HepG2 (cell line): ENCODE results near the gene KLRC4. TPM values are rescaled to one million over a fixed set of nuclear protein-coding genes. Genes with fewer than 3 reads are reported as not detected.
A peak's percentile ranks its signal among the peaks of the same experiment; 100 is the strongest.

ENCODE experiments used
- CBX1 ChIP-seq: IDR thresholded peaks from one replicate; pipeline ENCODE4 v1.6.1; 2016; ENCODE audit warnings: antibody characterized with exemption, low read depth
- DMAP1 ChIP-seq: IDR thresholded peaks from 2 replicates; pipeline ENCODE4 v1.6.1; 2016
- DNMT3B ChIP-seq: conservative IDR thresholded peaks from 2 replicates; pipeline ENCODE4 v1.6.1; 2016; ENCODE audit warnings: missing biosample characterization, control low read depth
- EP300 ChIP-seq, 3 experiments: sonication (generic) in 1 of 3; formaldehyde crosslinking in 1 of 3; IDR thresholded peaks; 2 replicates each; pipeline versions ENCODE4 v1.5.1 to v1.6.1; 2011 to 2020; ENCODE audit warnings: low read depth in 2 of 3, low read length in 2 of 3, borderline replicate concordance in 1 of 3, improper control_type of control experiment in 1 of 3, mild to moderate bottlenecking in 1 of 3, missing genetic modification reagents in 1 of 3, moderate library complexity in 1 of 3
- FOXK1 ChIP-seq: sonication (generic); formaldehyde crosslinking; IDR thresholded peaks from 2 replicates; pipeline ENCODE4 v1.4.0; 2020; ENCODE audit warnings: low read depth, missing genetic modification reagents, borderline replicate concordance
- KDM1A ChIP-seq: IDR thresholded peaks from 2 replicates; pipeline ENCODE4 v1.6.1; 2016; ENCODE audit warnings: missing compliant biosample characterization
- MAFF ChIP-seq: IDR thresholded peaks from 2 replicates; pipeline ENCODE4 v1.6.1; 2011; ENCODE audit warnings: low read depth, low read length, improper control_type of control experiment
- MED1 ChIP-seq: sonication (generic); formaldehyde crosslinking; IDR thresholded peaks from 2 replicates; pipeline ENCODE4 v1.4.0; 2020; ENCODE audit warnings: missing genetic modification reagents
- NONO ChIP-seq, 2 experiments: fragments of 450-650 bp in 1 of 2; sonication (generic) in 1 of 2; formaldehyde crosslinking in 1 of 2; IDR thresholded peaks in 1 of 2; conservative IDR thresholded peaks in 1 of 2; 2 replicates each; pipeline versions ENCODE4 v1.6.1 to v1.8.0; 2017 to 2022; ENCODE audit warnings: mild to moderate bottlenecking in 1 of 2, missing genetic modification reagents in 1 of 2, moderate library complexity in 1 of 2
- NR3C1 ChIP-seq: sonication (generic); formaldehyde crosslinking; IDR thresholded peaks from 2 replicates; pipeline ENCODE4 v1.4.0; 2020; ENCODE audit warnings: missing genetic modification reagents
- RXRA ChIP-seq: sonication (generic); formaldehyde crosslinking; IDR thresholded peaks from 2 replicates; pipeline ENCODE4 v1.5.1; 2020; ENCODE audit warnings: missing genetic modification reagents
- TEAD3 ChIP-seq: optimal IDR thresholded peaks from 2 replicates; pipeline ENCODE3; 2016; ENCODE audit warnings: borderline replicate concordance
- THYN1 ChIP-seq: sonication (generic); formaldehyde crosslinking; IDR thresholded peaks from 2 replicates; pipeline ENCODE4 v1.8.1; 2023; ENCODE audit warnings: low read depth, mild to moderate bottlenecking, moderate library complexity, missing genetic modification reagents, borderline replicate concordance
- YEATS2 ChIP-seq: sonication (generic); formaldehyde crosslinking; IDR thresholded peaks from 2 replicates; pipeline ENCODE4 v1.4.0; 2020; ENCODE audit warnings: missing genetic modification reagents, borderline replicate concordance
- ZBTB38 ChIP-seq: sonication (generic); formaldehyde crosslinking; IDR thresholded peaks from 2 replicates; pipeline ENCODE4 v1.5.1; 2020; ENCODE audit warnings: mild to moderate bottlenecking, missing genetic modification reagents
- ZFP82 ChIP-seq: sonication (generic); formaldehyde crosslinking; IDR thresholded peaks from 2 replicates; pipeline ENCODE4 v1.5.1; 2020; ENCODE audit warnings: mild to moderate bottlenecking, missing genetic modification reagents, borderline replicate concordance
- ZNF121 ChIP-seq: sonication (generic); formaldehyde crosslinking; IDR thresholded peaks from 2 replicates; pipeline ENCODE4 v1.5.0; 2020; ENCODE audit warnings: mild to moderate bottlenecking, missing genetic modification reagents
- ZNF136 ChIP-seq: sonication (generic); formaldehyde crosslinking; IDR thresholded peaks from 2 replicates; pipeline ENCODE4 v1.8.1; 2022; ENCODE audit warnings: low read depth, mild to moderate bottlenecking, moderate library complexity, missing genetic modification reagents
- ZNF263 ChIP-seq: sonication (generic); formaldehyde crosslinking; IDR thresholded peaks from 2 replicates; pipeline ENCODE4 v1.4.0; 2020; ENCODE audit warnings: missing genetic modification reagents
- ZNF530 ChIP-seq: sonication (generic); formaldehyde crosslinking; IDR thresholded peaks from 2 replicates; pipeline ENCODE4 v1.5.0; 2020; ENCODE audit warnings: low read depth, mild to moderate bottlenecking, missing genetic modification reagents
- ZNF558 ChIP-seq: sonication (generic); formaldehyde crosslinking; IDR thresholded peaks from 2 replicates; pipeline ENCODE4 v1.9.0; 2022; ENCODE audit warnings: mild to moderate bottlenecking, missing genetic modification reagents, borderline replicate concordance
- ZNF569 ChIP-seq: sonication (generic); formaldehyde crosslinking; IDR thresholded peaks from 2 replicates; pipeline ENCODE4 v1.5.0; 2020; ENCODE audit warnings: mild to moderate bottlenecking, missing genetic modification reagents, moderate library complexity, borderline replicate concordance
- ZNF674 ChIP-seq: sonication (generic); formaldehyde crosslinking; IDR thresholded peaks from 2 replicates; pipeline ENCODE4 v1.5.0; 2020; ENCODE audit warnings: low read depth, mild to moderate bottlenecking, missing genetic modification reagents
- ZNF776 ChIP-seq: sonication (generic); formaldehyde crosslinking; IDR thresholded peaks from 2 replicates; pipeline ENCODE4 v1.4.0; 2020; ENCODE audit warnings: mild to moderate bottlenecking, missing genetic modification reagents
- ZNF792 ChIP-seq: IDR thresholded peaks from 2 replicates; pipeline ENCODE4 v1.6.1; 2016
- ZSCAN9 ChIP-seq: IDR thresholded peaks from 2 replicates; pipeline ENCODE4 v1.6.1; 2016; ENCODE audit warnings: borderline replicate concordance
- polyA plus RNA-seq, 8 experiments: library from polyadenylated mRNA; depleted of rRNA in 3 of 8; stranded (reverse) in 7 of 8; unstranded in 1 of 8; fragments of >200 nt; fragmentation: Illumina TruSeq in 4 of 8; extraction: Trizol in 4 of 8; gene quantifications; 2 replicates each; pipeline versions ENCODE4 v1.2.1 to v1.2.3, GENCODE V29; 2011 to 2016; ENCODE audit warnings: low read depth in 4 of 8, missing spikeins in 1 of 8, mixed read lengths in 1 of 8; ENCODE audit not compliant: insufficient read depth in 1 of 8
- total RNA-seq, 5 experiments: library from RNA; depleted of rRNA; stranded (reverse); fragments of >200 nt; fragmentation: Illumina TruSeq; extraction: Trizol; gene quantifications; 2 replicates each; pipeline ENCODE4 v1.2.3, GENCODE V29; 2016; ENCODE audit warnings: low read depth in 1 of 5
- TF ChIP-seq, protein P1 (sequence below): IDR thresholded peaks from 2 replicates; pipeline ENCODE4 v1.4.0; 2020; ENCODE audit warnings: mild to moderate bottlenecking, missing genetic modification reagents
- TF ChIP-seq, protein P2 (sequence below): sonication (generic); formaldehyde crosslinking; IDR thresholded peaks from 2 replicates; pipeline ENCODE4 v1.9.0; 2021; ENCODE audit warnings: missing genetic modification reagents, borderline replicate concordance

Gene KLRC4
- total and polyA plus RNA-seq, 2 of the 13 experiments (the other 11 are each of a cell fraction or from before 2014, with no cell fraction given), result 0.09 TPM; not detected in 1

DNA sequence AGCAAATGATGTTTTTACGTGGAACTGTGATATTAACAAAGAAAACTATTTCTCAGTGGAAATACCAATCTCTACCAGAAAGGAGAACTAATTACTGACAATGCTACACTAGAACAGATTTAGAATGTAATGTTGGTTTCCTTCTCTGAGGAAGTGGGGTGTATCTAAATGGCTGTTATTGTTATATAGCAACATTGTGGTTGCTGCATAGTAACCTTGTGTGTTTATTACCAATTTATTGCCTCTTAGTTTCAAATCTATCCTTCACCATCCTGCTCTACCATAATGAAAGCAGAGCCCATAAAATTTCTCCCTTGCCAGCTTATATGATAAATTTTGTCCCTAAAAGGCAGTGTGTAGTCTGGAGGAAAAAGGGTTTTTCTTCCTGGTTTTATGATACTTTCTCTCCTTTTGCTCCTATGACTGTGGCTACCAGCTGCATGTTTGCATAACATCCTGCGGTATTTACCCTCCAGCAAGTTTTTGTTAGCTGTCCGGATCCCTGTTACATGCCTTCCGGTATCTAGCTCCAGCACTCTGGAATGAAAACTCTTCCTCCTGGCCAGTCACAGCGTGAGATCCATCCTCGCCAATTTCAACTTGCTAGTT is 14.1 kb downstream of the KLRC4 start (continued):
- TF ChIP-seq ZNF530 (CRISPR knock-in tag), result no peak
- peak in 1 of 2 experiments; percentile 28; a peak in 1 of 4 replicates for TF ChIP-seq EP300 (IDR thresholded peaks at IDR 0.05; ENCODE audit: low read depth in 2 of 2, low read length in 2 of 2)
- TF ChIP-seq EP300 (CRISPR knock-in tag; IDR thresholded peaks at IDR 0.05; ENCODE audit: borderline replicate concordance), result no peak
- TF ChIP-seq ZBTB38 (CRISPR knock-in tag), result no peak
- TF ChIP-seq NONO (IDR thresholded peaks at IDR 0.05), result no peak
- no peak for TF ChIP-seq NONO (CRISPR knock-in tag; conservative IDR thresholded peaks at IDR 0.05)
- no peak for TF ChIP-seq THYN1 (CRISPR knock-in tag)
- no peak for TF ChIP-seq ZNF569 (CRISPR knock-in tag)
- TF ChIP-seq ZNF558 (CRISPR knock-in tag), result no peak
- TF ChIP-seq ZNF776 (CRISPR knock-in tag), result no peak
- no peak for TF ChIP-seq MAFF
- no peak; the same call in 1 of the 2 replicates for TF ChIP-seq YEATS2 (CRISPR knock-in tag)
- no peak for TF ChIP-seq ZNF674 (CRISPR knock-in tag)
- TF ChIP-seq ZFP82 (CRISPR knock-in tag), result no peak
- no peak for TF ChIP-seq ZNF136
- no peak for TF ChIP-seq DMAP1 (CRISPR knock-in tag)
- TF ChIP-seq, protein P1, sequence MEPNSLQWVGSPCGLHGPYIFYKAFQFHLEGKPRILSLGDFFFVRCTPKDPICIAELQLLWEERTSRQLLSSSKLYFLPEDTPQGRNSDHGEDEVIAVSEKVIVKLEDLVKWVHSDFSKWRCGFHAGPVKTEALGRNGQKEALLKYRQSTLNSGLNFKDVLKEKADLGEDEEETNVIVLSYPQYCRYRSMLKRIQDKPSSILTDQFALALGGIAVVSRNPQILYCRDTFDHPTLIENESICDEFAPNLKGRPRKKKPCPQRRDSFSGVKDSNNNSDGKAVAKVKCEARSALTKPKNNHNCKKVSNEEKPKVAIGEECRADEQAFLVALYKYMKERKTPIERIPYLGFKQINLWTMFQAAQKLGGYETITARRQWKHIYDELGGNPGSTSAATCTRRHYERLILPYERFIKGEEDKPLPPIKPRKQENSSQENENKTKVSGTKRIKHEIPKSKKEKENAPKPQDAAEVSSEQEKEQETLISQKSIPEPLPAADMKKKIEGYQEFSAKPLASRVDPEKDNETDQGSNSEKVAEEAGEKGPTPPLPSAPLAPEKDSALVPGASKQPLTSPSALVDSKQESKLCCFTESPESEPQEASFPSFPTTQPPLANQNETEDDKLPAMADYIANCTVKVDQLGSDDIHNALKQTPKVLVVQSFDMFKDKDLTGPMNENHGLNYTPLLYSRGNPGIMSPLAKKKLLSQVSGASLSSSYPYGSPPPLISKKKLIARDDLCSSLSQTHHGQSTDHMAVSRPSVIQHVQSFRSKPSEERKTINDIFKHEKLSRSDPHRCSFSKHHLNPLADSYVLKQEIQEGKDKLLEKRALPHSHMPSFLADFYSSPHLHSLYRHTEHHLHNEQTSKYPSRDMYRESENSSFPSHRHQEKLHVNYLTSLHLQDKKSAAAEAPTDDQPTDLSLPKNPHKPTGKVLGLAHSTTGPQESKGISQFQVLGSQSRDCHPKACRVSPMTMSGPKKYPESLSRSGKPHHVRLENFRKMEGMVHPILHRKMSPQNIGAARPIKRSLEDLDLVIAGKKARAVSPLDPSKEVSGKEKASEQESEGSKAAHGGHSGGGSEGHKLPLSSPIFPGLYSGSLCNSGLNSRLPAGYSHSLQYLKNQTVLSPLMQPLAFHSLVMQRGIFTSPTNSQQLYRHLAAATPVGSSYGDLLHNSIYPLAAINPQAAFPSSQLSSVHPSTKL, result peak; percentile 80
- peak; percentile 44; the same call in 1 of the 2 replicates for TF ChIP-seq FOXK1 (CRISPR knock-in tag)
- no peak for TF ChIP-seq ZNF121 (CRISPR knock-in tag)
- TF ChIP-seq, protein P2, sequence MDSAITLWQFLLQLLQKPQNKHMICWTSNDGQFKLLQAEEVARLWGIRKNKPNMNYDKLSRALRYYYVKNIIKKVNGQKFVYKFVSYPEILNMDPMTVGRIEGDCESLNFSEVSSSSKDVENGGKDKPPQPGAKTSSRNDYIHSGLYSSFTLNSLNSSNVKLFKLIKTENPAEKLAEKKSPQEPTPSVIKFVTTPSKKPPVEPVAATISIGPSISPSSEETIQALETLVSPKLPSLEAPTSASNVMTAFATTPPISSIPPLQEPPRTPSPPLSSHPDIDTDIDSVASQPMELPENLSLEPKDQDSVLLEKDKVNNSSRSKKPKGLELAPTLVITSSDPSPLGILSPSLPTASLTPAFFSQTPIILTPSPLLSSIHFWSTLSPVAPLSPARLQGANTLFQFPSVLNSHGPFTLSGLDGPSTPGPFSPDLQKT, result no peak
- no peak for TF ChIP-seq DNMT3B (CRISPR knock-in tag)
- TF ChIP-seq CBX1, result no peak
- no peak for TF ChIP-seq RXRA (CRISPR knock-in tag)
- TF ChIP-seq MED1 (CRISPR knock-in tag), result peak; percentile 39; the same call in 1 of the 2 replicates
- no peak for TF ChIP-seq NR3C1 (CRISPR knock-in tag)
- 0 out of 2 replicates have a peak, but pooled peaks have one; percentile 59 for TF ChIP-seq ZNF792
- no peak for TF ChIP-seq KDM1A (CRISPR knock-in tag)
- TF ChIP-seq ZSCAN9 (CRISPR knock-in tag), result peak; percentile 93; the same call in 1 of the 2 replicates
- TF ChIP-seq TEAD3 (CRISPR knock-in tag), result peak; percentile 94
- TF ChIP-seq ZNF263 (CRISPR knock-in tag), result no peak
